Nephron (organoid): ENCODE results near the gene PEPD.

Experiments used
- H3K27ac Mint-ChIP-seq, 3 experiments: 2 replicates each; pipeline ENCODE4 v1.8.0; 2020; ENCODE audit warnings: mixed read lengths in 3 of 3, mild to moderate bottlenecking in 2 of 3, moderate library complexity in 1 of 3
- H3K27me3 Mint-ChIP-seq: 2 replicates; pipeline ENCODE4 v1.8.0; 2021; ENCODE audit warnings: low read depth, mild to moderate bottlenecking, moderate library complexity, mixed read lengths
- H3K36me3 Mint-ChIP-seq: 2 replicates; pipeline ENCODE4 v1.8.0; 2020; ENCODE audit warnings: low read depth, mixed read lengths
- H3K4me1 Mint-ChIP-seq: 2 replicates; pipeline ENCODE4 v1.8.0; 2020; ENCODE audit warnings: mixed read lengths
- H3K4me3 Mint-ChIP-seq, 3 experiments: 2 replicates each; pipeline ENCODE4 v1.8.0; 2020; ENCODE audit warnings: mild to moderate bottlenecking in 3 of 3, mixed read lengths in 3 of 3, moderate library complexity in 2 of 3
- H3K9me3 Mint-ChIP-seq: 2 replicates; pipeline ENCODE4 v1.8.0; 2020; ENCODE audit warnings: mixed read lengths
- TF ChIP-seq, protein P1 (sequence below), 3 experiments: fragments of 200-600 bp; sonication (generic); IDR thresholded peaks; one replicate each; pipeline ENCODE4 v1.5.0; 2021; ENCODE audit warnings: antibody characterized with exemption in 3 of 3; ENCODE audit not compliant: unreplicated experiment in 3 of 3

PEPD gene

DNA sequence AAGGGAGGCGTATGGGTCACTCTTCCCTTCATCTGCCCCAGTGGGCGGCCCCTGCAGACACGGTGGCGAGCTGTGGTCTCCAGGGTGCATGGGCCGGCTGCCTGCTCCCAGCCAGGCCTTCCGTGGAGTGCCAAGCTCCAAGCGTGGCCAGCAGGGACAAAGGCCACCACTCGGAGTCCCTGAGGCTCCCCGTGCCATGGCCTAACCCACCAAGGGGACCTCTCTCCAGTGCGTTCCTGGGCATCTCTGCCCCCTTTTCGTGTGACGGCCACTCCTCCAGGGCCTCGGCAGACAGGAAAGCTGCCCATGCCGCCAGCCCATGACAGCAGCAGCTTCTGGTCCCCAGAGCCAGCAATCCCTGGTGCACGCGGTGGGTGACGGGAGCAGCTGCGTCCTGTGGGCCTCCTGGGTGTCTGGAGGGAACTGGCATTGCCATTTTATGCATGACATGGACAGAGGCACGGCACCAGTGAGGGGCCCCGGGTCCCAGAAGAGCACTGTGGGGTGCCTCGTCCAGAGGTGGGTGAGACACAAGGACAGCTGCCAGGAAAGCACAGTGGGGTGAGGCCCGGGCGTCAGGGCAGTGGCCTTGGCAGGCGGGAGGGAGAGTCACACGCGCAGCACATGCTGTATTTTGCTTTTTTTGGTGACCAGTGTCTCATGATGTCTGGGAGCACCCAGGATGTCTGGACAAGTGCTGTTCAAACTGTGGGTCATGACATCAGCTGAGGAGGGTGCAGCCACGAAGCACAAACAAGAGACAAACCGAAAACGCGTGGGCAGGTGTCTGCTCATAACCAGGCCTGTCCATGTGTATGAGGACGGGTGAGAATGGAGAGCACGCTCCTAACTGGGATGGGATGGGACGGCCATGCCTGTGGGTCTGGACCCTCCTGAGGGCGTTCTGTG, 115.8 kb downstream of the PEPD start:
- TF ChIP-seq, protein P1, sequence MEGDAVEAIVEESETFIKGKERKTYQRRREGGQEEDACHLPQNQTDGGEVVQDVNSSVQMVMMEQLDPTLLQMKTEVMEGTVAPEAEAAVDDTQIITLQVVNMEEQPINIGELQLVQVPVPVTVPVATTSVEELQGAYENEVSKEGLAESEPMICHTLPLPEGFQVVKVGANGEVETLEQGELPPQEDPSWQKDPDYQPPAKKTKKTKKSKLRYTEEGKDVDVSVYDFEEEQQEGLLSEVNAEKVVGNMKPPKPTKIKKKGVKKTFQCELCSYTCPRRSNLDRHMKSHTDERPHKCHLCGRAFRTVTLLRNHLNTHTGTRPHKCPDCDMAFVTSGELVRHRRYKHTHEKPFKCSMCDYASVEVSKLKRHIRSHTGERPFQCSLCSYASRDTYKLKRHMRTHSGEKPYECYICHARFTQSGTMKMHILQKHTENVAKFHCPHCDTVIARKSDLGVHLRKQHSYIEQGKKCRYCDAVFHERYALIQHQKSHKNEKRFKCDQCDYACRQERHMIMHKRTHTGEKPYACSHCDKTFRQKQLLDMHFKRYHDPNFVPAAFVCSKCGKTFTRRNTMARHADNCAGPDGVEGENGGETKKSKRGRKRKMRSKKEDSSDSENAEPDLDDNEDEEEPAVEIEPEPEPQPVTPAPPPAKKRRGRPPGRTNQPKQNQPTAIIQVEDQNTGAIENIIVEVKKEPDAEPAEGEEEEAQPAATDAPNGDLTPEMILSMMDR (IDR thresholded peaks at IDR 0.05; ENCODE audit: unreplicated experiment in 3 of 3) = no peak
- Mint-ChIP-seq H3K4me1 (peaks cover 15% of the 10 kb centered on the region), H3K4me3 (no peak overlapping the region), H3K36me3 (no peaks in the 10 kb centered on the region), H3K27ac (peak overlapping the region in 1 of 3 experiments; percentile 89), H3K9me3 (no peaks in the 10 kb centered on the region), H3K27me3 (no peaks in the 10 kb centered on the region)

DNA sequence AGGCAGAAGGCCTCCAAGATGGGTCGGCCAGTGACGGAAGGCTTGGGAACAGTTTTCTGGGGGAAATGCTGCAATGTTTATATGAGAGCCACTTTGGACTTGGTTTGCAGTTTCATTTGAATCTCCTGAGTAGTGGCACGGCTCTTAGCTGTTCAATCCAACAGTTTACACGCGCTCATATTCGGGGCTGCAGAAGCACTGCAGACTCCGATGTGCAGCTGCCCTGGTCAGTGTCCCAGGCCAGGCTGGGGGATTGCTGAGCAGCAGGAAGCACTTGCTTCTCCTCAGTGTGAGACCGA, 116.4 kb downstream of the PEPD start:
- Mint-ChIP-seq H3K27me3 (no peaks in the 10 kb centered on the region), H3K36me3 (no peaks in the 10 kb centered on the region), H3K27ac (peak overlapping the region in 1 of 3 experiments; percentile 89), H3K4me1 (peaks cover 15% of the 10 kb centered on the region), H3K4me3 (no peak overlapping the region), H3K9me3 (no peaks in the 10 kb centered on the region)
- TF ChIP-seq, protein P1 (IDR thresholded peaks at IDR 0.05; ENCODE audit: unreplicated experiment in 3 of 3) = no peak

DNA sequence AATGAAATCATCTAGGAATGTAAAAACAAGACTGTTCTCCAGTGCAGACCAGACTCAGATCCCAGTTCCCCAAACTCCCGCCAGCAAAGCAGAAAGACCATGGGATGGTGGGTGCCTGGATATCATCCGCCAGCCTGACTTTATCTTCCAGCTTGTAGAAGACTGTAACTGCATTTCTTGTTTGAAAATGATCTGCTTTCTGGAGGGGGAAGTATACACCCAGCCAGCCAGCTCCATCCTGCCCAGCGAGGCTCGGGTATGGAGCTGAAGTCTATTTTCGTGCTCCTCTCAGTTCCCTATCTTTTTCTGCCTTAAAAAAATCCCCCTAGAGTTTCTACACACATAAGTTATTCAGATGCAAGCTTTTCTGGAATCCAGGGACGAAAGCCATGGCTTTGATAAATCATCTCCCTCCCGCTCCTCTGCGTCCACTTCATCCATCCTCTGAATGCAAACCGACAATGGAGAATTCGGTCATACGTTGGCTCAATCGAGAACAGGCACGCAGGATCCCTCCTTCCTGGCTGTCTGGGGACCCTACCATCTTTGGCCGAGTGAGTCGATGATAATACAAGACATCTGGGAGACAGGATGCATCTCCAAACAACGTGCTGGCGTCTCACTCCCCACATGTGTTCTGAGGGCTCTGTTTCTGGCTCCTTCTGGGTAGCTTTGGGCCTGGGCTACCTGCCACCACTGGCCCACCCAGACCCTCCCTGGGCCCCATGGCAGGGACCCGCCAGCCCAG, 116.9 kb downstream of the PEPD start:
- no peaks in the 10 kb centered on the region for H3K9me3 Mint-ChIP-seq
- peak overlapping the region in 1 of 3 experiments; percentile 30 for H3K4me3 Mint-ChIP-seq
- H3K36me3 Mint-ChIP-seq = no peaks in the 10 kb centered on the region
- peaks cover 15% of the 10 kb centered on the region for H3K4me1 Mint-ChIP-seq
- no peaks in the 10 kb centered on the region for H3K27me3 Mint-ChIP-seq
- peak overlapping the region; percentile 58 to 89 (median 88) for H3K27ac Mint-ChIP-seq
- TF ChIP-seq, protein P1 (IDR thresholded peaks at IDR 0.05; ENCODE audit: unreplicated experiment in 3 of 3) = no peak

DNA sequence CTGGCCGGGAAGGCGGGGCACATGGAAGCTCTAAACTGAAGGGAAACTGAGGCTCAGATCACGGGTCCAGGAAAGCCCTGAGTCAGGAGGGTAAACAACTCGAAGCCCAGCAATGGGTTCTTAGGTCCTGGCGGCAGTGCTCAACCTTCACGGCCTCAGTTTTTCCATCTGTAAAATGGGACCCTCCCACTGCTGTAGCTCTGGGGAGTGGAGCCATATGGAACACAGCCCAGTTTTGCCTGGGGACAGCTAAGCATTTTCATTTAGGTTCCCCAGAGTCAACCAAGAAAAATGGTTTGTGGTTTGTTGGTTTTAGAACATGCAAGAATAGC, 117.7 kb downstream of the PEPD start:
- Mint-ChIP-seq H3K4me3 (no peak overlapping the region), H3K27ac (peak overlapping the region in 2 of 3 experiments; percentile 88 to 89), H3K9me3 (no peaks in the 10 kb centered on the region), H3K27me3 (no peaks in the 10 kb centered on the region), H3K36me3 (no peaks in the 10 kb centered on the region), H3K4me1 (peaks cover 15% of the 10 kb centered on the region)
- TF ChIP-seq, protein P1 (IDR thresholded peaks at IDR 0.05; ENCODE audit: unreplicated experiment in 3 of 3) = no peak

DNA sequence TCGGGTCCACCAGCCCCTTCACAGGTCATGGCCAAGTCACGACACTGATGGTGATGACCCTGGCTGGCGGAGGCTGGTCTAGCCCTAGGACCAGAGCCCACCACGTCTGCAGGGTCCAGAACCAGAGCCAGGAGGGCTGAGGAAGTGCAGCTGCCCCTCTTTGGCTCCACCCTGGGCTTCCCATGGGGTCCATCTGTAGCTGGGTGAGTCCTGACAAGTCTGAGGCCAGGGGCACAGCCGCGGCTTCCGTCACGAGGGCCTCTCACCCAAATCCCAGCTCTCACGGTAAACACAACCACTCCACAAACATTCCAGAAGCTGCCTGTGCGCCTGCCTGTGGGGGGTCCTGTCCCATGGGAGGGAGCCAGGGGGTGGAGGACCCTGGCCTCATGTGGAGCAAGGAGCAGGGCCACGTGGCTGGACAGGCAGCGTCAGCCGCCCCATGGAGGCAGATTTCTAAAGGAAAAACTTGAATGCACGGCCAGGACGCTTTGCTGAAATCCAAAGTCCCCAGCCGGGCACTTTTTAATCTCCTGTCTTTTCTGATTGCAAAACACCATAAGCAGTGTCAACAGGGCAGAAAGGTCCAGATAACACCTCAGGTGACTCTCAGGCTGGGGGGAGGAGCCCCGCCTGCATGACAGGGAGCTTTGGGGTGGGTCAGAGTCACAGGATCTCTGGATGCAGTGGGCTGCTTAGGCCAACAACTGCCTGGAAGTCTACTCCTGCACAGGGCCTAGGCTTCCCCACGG, 118.2 kb downstream of the PEPD start:
- Mint-ChIP-seq H3K4me3 (no peak overlapping the region), H3K9me3 (no peaks in the 10 kb centered on the region), H3K4me1 (peaks cover 15% of the 10 kb centered on the region), H3K27ac (no peak overlapping the region), H3K36me3 (no peaks in the 10 kb centered on the region), H3K27me3 (no peaks in the 10 kb centered on the region)
- TF ChIP-seq, protein P1 (IDR thresholded peaks at IDR 0.05; ENCODE audit: unreplicated experiment in 3 of 3) = no peak
